ENCODE data around the gene PRPF18. TPM values are rescaled to one million over a fixed set of nuclear protein-coding genes. Genes with fewer than 3 reads are reported as not detected.
"Not testable (repeated sequence)": the region's sequence is repeated elsewhere in the genome, so short reads cannot be mapped to it uniquely, and the experiment has no call there.

The PRPF18 gene
- polyA plus RNA-seq (ENCODE audit: insufficient read depth in 1 of 5, insufficient read length in 5 of 5, low replicate concordance in 1 of 5), result 10 to 100 TPM; 23.4 to 31.3 (median 28.5) TPM
- long read RNA-seq, donor 1, transcript PRPF18-202 (10 exons, 1,717 nt), result major isoform, 19 of 25 reads
- long read RNA-seq, donor 1, partial matches to known transcripts, result 6 of 25 reads
- long read RNA-seq, donor 1, other reads (novel, unspliced or antisense), result 0 of 25 reads
- long read RNA-seq, donor 2, transcript PRPF18-202 (10 exons, 1,717 nt), result major isoform, 12 of 12 reads
- long read RNA-seq, donor 2, partial matches to known transcripts, result 0 of 12 reads
- long read RNA-seq, donor 2, other reads (novel, unspliced or antisense), result 0 of 12 reads
- long read RNA-seq, donor 3, transcript PRPF18-202 (10 exons, 1,717 nt), result major isoform, 9 of 9 reads
- long read RNA-seq, donor 3, partial matches to known transcripts, result 0 of 9 reads
- long read RNA-seq, donor 3, other reads (novel, unspliced or antisense), result 0 of 9 reads
- long read RNA-seq, donor 4, transcript PRPF18-202 (10 exons, 1,717 nt), result major isoform, 8 of 8 reads
- long read RNA-seq, donor 4, partial matches to known transcripts, result 0 of 8 reads
- long read RNA-seq, donor 4, other reads (novel, unspliced or antisense), result 0 of 8 reads
- long read RNA-seq, donor 5, transcript PRPF18-202 (10 exons, 1,717 nt), result major isoform, 15 of 15 reads
- long read RNA-seq, donor 5, partial matches to known transcripts, result 0 of 15 reads
- long read RNA-seq, donor 5, other reads (novel, unspliced or antisense), result 0 of 15 reads
- long read RNA-seq, donor 6, transcript PRPF18-202 (10 exons, 1,717 nt), result major isoform, 8 of 8 reads
- long read RNA-seq, donor 6, partial matches to known transcripts, result 0 of 8 reads
- long read RNA-seq, donor 6, other reads (novel, unspliced or antisense), result 0 of 8 reads
- long read RNA-seq, donor 7, transcript PRPF18-202 (10 exons, 1,717 nt), result major isoform, 8 of 8 reads
- long read RNA-seq, donor 7, partial matches to known transcripts, result 0 of 8 reads
- long read RNA-seq, donor 7, other reads (novel, unspliced or antisense), result 0 of 8 reads
- long read RNA-seq, donor 8, partial matches to known transcripts, result 0 of 4 reads
- long read RNA-seq, donor 8, other reads (novel, unspliced or antisense), result 0 of 4 reads

- peak; percentile 81 to 86 for DNase-seq
These were observed at the start of gene PRPF18 for GRCh38 chr10:13586676-13587355. Gene PRPF18 (plus strand): TSS chr10:13586965. CDS start chr10:13587087, 122 bp downstream.

- not testable (repeated sequence) for DNase-seq
These were observed 48.8 kb upstream of the PRPF18 start for GRCh38 chr10:13537985-13538384.

GRCh38 chr10:13542533-13542932 lies 44.2 kb upstream of the PRPF18 start:
- no peak for DNase-seq

- no peak for DNase-seq
These were observed 36.0 kb upstream of the PRPF18 start for GRCh38 chr10:13550802-13551201.

- DNase-seq, result no peak
These were observed 30.8 kb upstream of the PRPF18 start for GRCh38 chr10:13555884-13556510.

- DNase-seq, result no peak
These were observed 27.6 kb upstream of the PRPF18 start for GRCh38 chr10:13559124-13559700.

- DNase-seq, result no peak
These were observed 26.2 kb upstream of the PRPF18 start for GRCh38 chr10:13560597-13560996.

GRCh38 chr10:13563481-13564445 lies 23.0 kb upstream of the PRPF18 start:
- DNase-seq, result no peak

- DNase-seq, result no peak
These were observed 22.2 kb upstream of the PRPF18 start for GRCh38 chr10:13564576-13564975.

GRCh38 chr10:13567030-13567429 lies 19.7 kb upstream of the PRPF18 start:
- DNase-seq, result no peak

- DNase-seq, result no peak
These were observed 15.2 kb upstream of the PRPF18 start for GRCh38 chr10:13571541-13571940.

- DNase-seq, result no peak
These were observed 12.8 kb upstream of the PRPF18 start for GRCh38 chr10:13573960-13574359.

GRCh38 chr10:13585195-13585751 lies 1.5 kb upstream of the PRPF18 start:
- DNase-seq, result no peak

GRCh38 chr10:13585943-13586342 lies 822 bp upstream of the PRPF18 start:
- no peak for DNase-seq

GRCh38 chr10:13587391-13587790 lies 626 bp downstream of the PRPF18 start:
- no peak for DNase-seq

GRCh38 chr10:13589316-13589715 lies 2.6 kb downstream of the PRPF18 start:
- DNase-seq, result no peak

GRCh38 chr10:13590886-13591285 lies 4.1 kb downstream of the PRPF18 start:
- DNase-seq, result no peak

- no peak for DNase-seq
These were observed 5.5 kb downstream of the PRPF18 start for GRCh38 chr10:13592306-13592705.

GRCh38 chr10:13593535-13593934 lies 6.8 kb downstream of the PRPF18 start:
- DNase-seq, result no peak

All from right lung (tissue), 10 donors.